Neural cell (in vitro differentiated cells): ENCODE measurements around the gene PPME1.

Experiments used
- EZH2 ChIP-seq: fragments of 200-600, 300-800 bp; shearing (Covaris generic), sonication (generic); IDR thresholded peaks from 2 replicates; pipeline ENCODE4 v1.6.1; 2014; ENCODE audit warnings: antibody characterized with exemption, low read length, borderline replicate concordance, mild to moderate bottlenecking; ENCODE audit not compliant: insufficient read depth, poor library complexity, severe bottlenecking
- SMC3 ChIP-seq: fragments of 450-650 bp; conservative IDR thresholded peaks from 2 replicates; pipeline ENCODE4 v1.6.1; 2014; ENCODE audit warnings: antibody characterized with exemption, mild to moderate bottlenecking, moderate library complexity; ENCODE audit not compliant: poor library complexity

DNA sequence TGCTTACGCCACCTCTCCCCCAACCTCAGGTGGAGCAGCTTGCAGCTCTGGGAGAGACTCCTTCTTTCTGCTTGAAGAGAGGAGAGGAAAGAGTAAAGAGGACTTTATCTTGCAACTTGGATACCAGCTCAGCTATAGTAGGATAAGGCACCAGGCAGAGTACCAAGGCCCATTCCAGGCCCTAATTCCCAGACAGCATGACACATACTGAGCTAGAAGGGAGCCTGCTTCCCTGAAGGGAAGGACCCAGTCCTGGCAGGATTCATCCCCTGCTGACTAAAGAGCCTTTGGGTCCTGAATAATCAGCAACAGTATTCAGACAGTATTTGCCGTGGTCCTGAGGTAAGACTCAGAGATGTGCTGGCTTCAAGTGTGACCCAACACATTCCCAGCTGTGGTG, 41.4 kb downstream of the PPME1 start:
- TF ChIP-seq SMC3 (no peak), EZH2 (no peak)
